Activated CD4-positive, alpha-beta memory T cell treated with anti-CD3 and anti-CD28 coated beads, Interleukin-2, amount 10 ng/mL, durations not matched to agents 7 days and 5 days (primary cell): ENCODE data around the gene DSCAM. TPM values are rescaled to one million over a fixed set of nuclear protein-coding genes. Genes with fewer than 3 reads are reported as not detected.

Source experiments
- CTCF ChIA-PET: fragments of 350-600 bp; sonication (Branson Sonifier 250); formaldehyde crosslinking; loops from one replicate; lab custom pipeline; 2021; ENCODE audit warnings: antibody characterized with exemption, inconsistent platforms; lab: Charles Lee
- POLR2A ChIA-PET: fragments of 350-600 bp; sonication (Branson Sonifier 250); formaldehyde crosslinking; loops from one replicate; lab custom pipeline; 2021; ENCODE audit warnings: antibody characterized with exemption; lab: Charles Lee
- DNase-seq: peaks from one replicate; pipeline ENCODE4 v3.0.0-alpha.2; 2020
- H3K27ac Mint-ChIP-seq: one replicate; pipeline ENCODE4 v1.8.0; 2021; ENCODE audit warnings: mild to moderate bottlenecking, mixed read lengths
- H3K27me3 Mint-ChIP-seq: one replicate; pipeline ENCODE4 v1.8.0; 2021; ENCODE audit warnings: mixed read lengths
- H3K36me3 Mint-ChIP-seq: one replicate; pipeline ENCODE4 v1.8.0; 2021; ENCODE audit warnings: low read depth, mixed read lengths
- H3K4me1 Mint-ChIP-seq: one replicate; pipeline ENCODE4 v1.8.0; 2021; ENCODE audit warnings: mixed read lengths
- H3K4me3 Mint-ChIP-seq: one replicate; pipeline ENCODE4 v1.8.0; 2021; ENCODE audit warnings: mild to moderate bottlenecking, mixed read lengths
- H3K9me3 Mint-ChIP-seq: one replicate; pipeline ENCODE4 v1.8.0; 2021; ENCODE audit warnings: mixed read lengths
- total RNA-seq, 2 experiments: library from RNA; stranded (reverse); gene quantifications; one replicate each; pipeline ENCODE4 v1.2.3, GENCODE V29; 2021

The DSCAM gene
- total RNA-seq, 2 experiments from 2014 or later: not detected

GRCh38 chr21:40436261-40436660 is 410.7 kb downstream of the DSCAM start:
- no peak overlapping the region for H3K4me3 Mint-ChIP-seq
- CTCF ChIA-PET: no interaction called here

GRCh38 chr21:40433538-40433937 is 413.4 kb downstream of the DSCAM start:
- ChIA-PET CTCF (no interaction called here), POLR2A (no interaction called here)
- H3K27me3 Mint-ChIP-seq: no peaks in the 10 kb centered on the region
- no peak overlapping the region for H3K27ac Mint-ChIP-seq
- no peak overlapping the region for H3K4me3 Mint-ChIP-seq
- no peaks in the 10 kb centered on the region for H3K36me3 Mint-ChIP-seq
- DNase-seq: no peak
- H3K4me1 Mint-ChIP-seq: no peaks in the 10 kb centered on the region
- peaks cover 25% of the 10 kb centered on the region for H3K9me3 Mint-ChIP-seq

More at GRCh38 chr21:40436261-40436660, 410.7 kb downstream of the DSCAM start:
- POLR2A ChIA-PET: no interaction called here
- no peak for DNase-seq
- no peaks in the 10 kb centered on the region for H3K4me1 Mint-ChIP-seq
- H3K27ac Mint-ChIP-seq: no peak overlapping the region
- peaks cover 19% of the 10 kb centered on the region for H3K9me3 Mint-ChIP-seq
- H3K27me3 Mint-ChIP-seq: no peaks in the 10 kb centered on the region
- H3K36me3 Mint-ChIP-seq: no peaks in the 10 kb centered on the region

GRCh38 chr21:40425981-40426380 is 421.0 kb downstream of the DSCAM start:
- Mint-ChIP-seq H3K4me1 (no peaks in the 10 kb centered on the region), H3K9me3 (peaks cover 21% of the 10 kb centered on the region), H3K27ac (no peak overlapping the region), H3K36me3 (no peaks in the 10 kb centered on the region), H3K27me3 (no peaks in the 10 kb centered on the region), H3K4me3 (no peak overlapping the region)
- no peak for DNase-seq
- ChIA-PET POLR2A (no interaction called here), CTCF (no interaction called here)

GRCh38 chr21:40422896-40423635 is 423.9 kb downstream of the DSCAM start:
- CTCF ChIA-PET: no interaction called here
- Mint-ChIP-seq H3K4me3 (no peak overlapping the region), H3K27ac (no peak overlapping the region), H3K27me3 (no peaks in the 10 kb centered on the region), H3K36me3 (no peaks in the 10 kb centered on the region), H3K9me3 (peaks cover 32% of the 10 kb centered on the region), H3K4me1 (no peaks in the 10 kb centered on the region)
- DNase-seq: no peak
- POLR2A ChIA-PET: no interaction called here

- Mint-ChIP-seq H3K4me1 (no peaks in the 10 kb centered on the region), H3K27ac (no peak overlapping the region), H3K4me3 (no peak overlapping the region), H3K9me3 (peaks cover 33% of the 10 kb centered on the region), H3K27me3 (no peaks in the 10 kb centered on the region), H3K36me3 (no peaks in the 10 kb centered on the region)
- DNase-seq: no peak
- POLR2A ChIA-PET: no interaction called here
- CTCF ChIA-PET: no interaction called here
Measured at GRCh38 chr21:40421121-40421520, 425.8 kb downstream of the DSCAM start.

- Mint-ChIP-seq H3K4me1 (no peaks in the 10 kb centered on the region), H3K9me3 (peaks cover 34% of the 10 kb centered on the region), H3K27ac (no peak overlapping the region), H3K36me3 (no peaks in the 10 kb centered on the region), H3K27me3 (no peaks in the 10 kb centered on the region), H3K4me3 (no peak overlapping the region)
- POLR2A ChIA-PET: no interaction called here
- CTCF ChIA-PET: no interaction called here
- no peak for DNase-seq
Measured at GRCh38 chr21:40416572-40416971, 430.4 kb downstream of the DSCAM start.

- Mint-ChIP-seq H3K4me3 (no peak overlapping the region), H3K36me3 (no peaks in the 10 kb centered on the region), H3K27ac (no peak overlapping the region), H3K27me3 (no peaks in the 10 kb centered on the region), H3K4me1 (no peaks in the 10 kb centered on the region), H3K9me3 (peaks cover 14% of the 10 kb centered on the region)
- CTCF ChIA-PET: interaction anchor here (1.0 kb wide), 1 partner anchor 16 kb away, joined by 3 read pairs; no protein-coding TSS in a partner anchor
- POLR2A ChIA-PET: no interaction called here
- no peak for DNase-seq
Measured at GRCh38 chr21:40408561-40408960, 438.4 kb downstream of the DSCAM start.

- no peak overlapping the region for H3K27ac Mint-ChIP-seq
- CTCF ChIA-PET: no interaction called here
Measured at GRCh38 chr21:40404396-40404800, 442.6 kb downstream of the DSCAM start.

GRCh38 chr21:40402884-40403582 is 443.9 kb downstream of the DSCAM start:
- no peaks in the 10 kb centered on the region for H3K4me1 Mint-ChIP-seq
- ChIA-PET POLR2A (no interaction called here), CTCF (no interaction called here)
- H3K27me3 Mint-ChIP-seq: no peaks in the 10 kb centered on the region
- H3K9me3 Mint-ChIP-seq: peaks cover 20% of the 10 kb centered on the region
- no peak overlapping the region for H3K4me3 Mint-ChIP-seq
- no peak overlapping the region for H3K27ac Mint-ChIP-seq
- DNase-seq: no peak
- H3K36me3 Mint-ChIP-seq: no peaks in the 10 kb centered on the region

More at GRCh38 chr21:40404396-40404800, 442.6 kb downstream of the DSCAM start:
- Mint-ChIP-seq H3K4me1 (no peaks in the 10 kb centered on the region), H3K9me3 (peaks cover 15% of the 10 kb centered on the region), H3K4me3 (no peak overlapping the region), H3K36me3 (no peaks in the 10 kb centered on the region), H3K27me3 (no peaks in the 10 kb centered on the region)
- POLR2A ChIA-PET: no interaction called here
- no peak for DNase-seq

- Mint-ChIP-seq H3K9me3 (peaks cover 18% of the 10 kb centered on the region), H3K4me3 (no peak overlapping the region)
Measured at GRCh38 chr21:40395732-40396131, 451.2 kb downstream of the DSCAM start.

GRCh38 chr21:40393066-40393465 is 453.9 kb downstream of the DSCAM start:
- Mint-ChIP-seq H3K27me3 (no peaks in the 10 kb centered on the region), H3K27ac (no peak overlapping the region), H3K36me3 (no peaks in the 10 kb centered on the region), H3K4me3 (no peak overlapping the region), H3K4me1 (no peaks in the 10 kb centered on the region), H3K9me3 (peaks cover 16% of the 10 kb centered on the region)
- ChIA-PET POLR2A (no interaction called here), CTCF (interaction anchor here (1.1 kb wide), 1 partner anchor 16 kb away, joined by 3 read pairs; no protein-coding TSS in a partner anchor)
- DNase-seq: no peak

More at GRCh38 chr21:40395732-40396131, 451.2 kb downstream of the DSCAM start:
- Mint-ChIP-seq H3K27ac (no peak overlapping the region), H3K4me1 (no peaks in the 10 kb centered on the region), H3K27me3 (no peaks in the 10 kb centered on the region), H3K36me3 (no peaks in the 10 kb centered on the region)
- ChIA-PET CTCF (no interaction called here), POLR2A (no interaction called here)
- DNase-seq: no peak

- CTCF ChIA-PET: no interaction called here
- peaks cover 4% of the 10 kb centered on the region for H3K9me3 Mint-ChIP-seq
- H3K4me3 Mint-ChIP-seq: no peak overlapping the region
- no peak for DNase-seq
- no peaks in the 10 kb centered on the region for H3K36me3 Mint-ChIP-seq
- no peaks in the 10 kb centered on the region for H3K4me1 Mint-ChIP-seq
- no peaks in the 10 kb centered on the region for H3K27me3 Mint-ChIP-seq
- H3K27ac Mint-ChIP-seq: no peak overlapping the region
- POLR2A ChIA-PET: no interaction called here
Measured at GRCh38 chr21:40388046-40388445, 458.9 kb downstream of the DSCAM start.

GRCh38 chr21:40386981-40387747 is 459.8 kb downstream of the DSCAM start:
- H3K27me3 Mint-ChIP-seq: no peaks in the 10 kb centered on the region
- no peak for DNase-seq
- no peaks in the 10 kb centered on the region for H3K36me3 Mint-ChIP-seq
- no peak overlapping the region for H3K4me3 Mint-ChIP-seq
- ChIA-PET POLR2A (no interaction called here), CTCF (no interaction called here)
- H3K27ac Mint-ChIP-seq: no peak overlapping the region
- no peaks in the 10 kb centered on the region for H3K4me1 Mint-ChIP-seq
- peaks cover 8% of the 10 kb centered on the region for H3K9me3 Mint-ChIP-seq
